ENCODE measurements around the gene DAG1.
A peak's percentile ranks its signal among the peaks of the same experiment; 100 is the strongest.
"Not testable (repeated sequence)": the region's sequence is repeated elsewhere in the genome, so short reads cannot be mapped to it uniquely, and the experiment has no call there.

Gene DAG1

GRCh38 chr3:49470714-49471420 is 800 bp downstream of the DAG1 start:
- DNase-seq, result no peak

DNA sequence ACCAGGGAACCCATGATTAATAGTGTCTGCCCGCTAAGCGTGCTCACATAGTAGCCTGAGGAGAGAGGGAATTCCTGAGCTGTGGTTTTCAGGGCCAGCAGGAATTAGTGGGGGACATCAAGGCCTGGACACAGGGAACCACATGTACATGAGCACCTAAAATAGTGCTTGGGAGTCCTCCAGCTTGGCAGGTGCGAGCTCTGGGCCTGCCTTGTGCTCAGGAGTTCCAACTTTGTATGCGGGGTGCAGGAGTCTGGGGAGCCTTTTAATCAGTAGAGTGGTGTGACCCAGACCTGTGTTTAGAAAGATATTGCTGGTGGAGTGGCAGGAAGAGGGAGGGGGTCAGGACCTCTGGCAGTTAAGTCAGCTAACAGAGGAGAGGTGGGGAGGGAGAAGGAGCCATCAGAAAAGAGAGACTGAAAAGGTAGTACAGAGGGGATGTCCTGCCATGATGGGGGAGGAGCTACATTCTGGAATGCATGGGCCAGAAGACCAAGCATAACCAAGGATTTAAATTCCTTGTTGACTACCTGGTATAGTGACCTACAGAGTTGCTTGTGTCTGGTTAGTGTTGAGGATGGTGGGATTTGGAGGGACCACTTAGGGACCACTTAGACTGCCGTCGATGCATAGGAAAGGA is 1.9 kb downstream of the DAG1 start:
- no peak for DNase-seq

- no peak for DNase-seq
These were observed 6.5 kb downstream of the DAG1 start for GRCh38 chr3:49476563-49476962.

DNA sequence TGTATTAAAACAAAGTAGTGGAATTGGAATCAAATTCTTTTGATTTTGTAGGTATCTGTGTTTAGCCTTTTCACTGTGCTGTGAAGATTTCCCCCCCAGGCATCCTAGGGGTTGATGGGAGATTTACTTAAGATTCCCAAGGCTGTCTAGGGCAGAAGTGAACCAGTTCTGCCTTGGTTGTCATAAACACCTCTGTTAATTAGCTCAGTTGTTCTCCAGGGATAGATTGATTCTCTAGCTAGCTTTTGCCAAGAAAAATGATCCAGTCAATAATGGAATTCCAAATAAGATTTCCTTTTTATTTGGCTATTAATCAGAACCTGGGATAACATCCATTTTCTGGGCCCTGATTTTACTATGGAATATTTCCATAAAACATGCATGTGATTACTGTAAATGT is 12.7 kb downstream of the DAG1 start:
- DNase-seq, result no peak

- DNase-seq, result no peak
These were observed 14.4 kb downstream of the DAG1 start for GRCh38 chr3:49484471-49484870.

DNA sequence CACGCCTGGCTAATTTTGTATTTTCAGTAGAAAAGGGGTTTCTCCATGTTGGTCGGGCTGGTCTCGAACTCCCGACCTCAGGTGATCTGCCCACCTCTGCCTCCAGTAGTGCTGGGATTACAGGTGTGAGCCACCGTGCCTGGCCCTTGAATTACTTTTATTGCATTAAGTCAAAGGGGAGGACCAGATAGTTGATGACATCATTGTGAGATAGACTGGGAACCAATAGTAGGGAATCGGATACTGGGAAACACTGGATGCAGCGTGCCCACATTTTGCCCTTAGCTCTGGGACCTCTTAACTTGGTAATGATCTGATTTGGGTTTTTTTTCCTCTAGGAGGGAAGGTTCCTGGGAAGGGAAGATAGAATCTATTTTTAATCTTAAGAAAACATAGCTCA is 19.2 kb downstream of the DAG1 start:
- no peak for DNase-seq

DNA sequence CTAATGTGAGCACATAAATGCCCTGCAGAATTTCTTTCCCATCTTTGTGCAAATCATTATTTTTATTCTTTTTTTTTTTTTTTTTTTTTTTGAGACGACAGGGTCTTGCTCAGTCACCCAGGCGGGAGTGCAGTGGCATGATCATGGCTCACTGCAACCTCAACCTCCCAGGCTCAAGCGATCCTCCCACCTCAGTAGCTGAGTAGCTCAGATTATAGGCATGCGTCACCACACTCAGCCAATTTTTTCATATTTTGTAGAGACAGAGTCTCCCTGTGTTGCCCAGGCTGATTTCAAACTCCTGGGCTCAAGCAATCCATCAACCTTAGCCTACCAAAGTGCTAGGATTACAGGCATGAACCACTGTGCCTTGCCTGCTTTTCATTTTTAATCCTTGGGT is 22.9 kb downstream of the DAG1 start:
- DNase-seq, result no peak

DNA sequence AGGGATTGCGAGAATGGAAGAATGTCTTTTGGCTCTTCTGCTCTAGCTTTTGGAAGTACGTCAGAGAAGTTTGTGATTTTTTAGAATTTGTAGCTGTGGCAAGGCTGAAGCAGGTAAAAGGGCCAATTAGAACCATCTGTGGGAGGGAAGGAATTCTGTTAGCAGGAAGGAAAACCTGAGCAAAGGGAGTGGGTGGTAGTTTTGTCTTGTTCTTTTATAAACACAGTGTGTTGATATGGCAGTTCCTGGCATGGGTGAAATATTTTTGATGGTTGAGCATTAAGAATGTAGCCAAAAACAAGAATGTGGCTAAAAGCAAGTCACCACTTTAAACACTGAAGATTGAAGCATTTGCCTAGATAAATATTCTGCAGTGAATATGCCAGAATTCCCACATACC is 23.8 kb downstream of the DAG1 start:
- no peak for DNase-seq

- no peak for DNase-seq
These were observed 25.0 kb downstream of the DAG1 start for GRCh38 chr3:49495023-49495422.

DNA sequence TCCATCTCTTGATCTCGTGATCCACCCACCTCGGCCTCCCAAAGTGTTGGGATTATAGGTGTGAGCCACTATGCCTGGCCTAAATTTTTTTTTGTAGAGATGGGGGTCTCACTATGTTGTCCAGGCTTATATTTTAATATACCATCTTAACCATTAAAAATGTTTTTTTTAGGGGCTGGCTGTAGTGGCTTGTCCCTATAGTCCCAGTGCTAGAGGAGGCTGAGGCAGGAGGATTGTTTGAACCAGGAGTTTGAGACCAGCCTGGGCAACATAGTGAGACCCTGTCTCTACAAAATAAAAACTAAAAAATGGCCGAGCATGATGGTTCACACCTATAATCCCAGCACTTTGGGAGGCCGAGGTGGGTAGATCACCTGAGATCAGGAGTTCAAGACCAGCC is 26.8 kb downstream of the DAG1 start:
- not testable (repeated sequence) for DNase-seq

- no peak for DNase-seq
These were observed 27.5 kb downstream of the DAG1 start for GRCh38 chr3:49497606-49498005.

- DNase-seq, result no peak
These were observed 28.2 kb downstream of the DAG1 start for GRCh38 chr3:49498239-49498638.

DNA sequence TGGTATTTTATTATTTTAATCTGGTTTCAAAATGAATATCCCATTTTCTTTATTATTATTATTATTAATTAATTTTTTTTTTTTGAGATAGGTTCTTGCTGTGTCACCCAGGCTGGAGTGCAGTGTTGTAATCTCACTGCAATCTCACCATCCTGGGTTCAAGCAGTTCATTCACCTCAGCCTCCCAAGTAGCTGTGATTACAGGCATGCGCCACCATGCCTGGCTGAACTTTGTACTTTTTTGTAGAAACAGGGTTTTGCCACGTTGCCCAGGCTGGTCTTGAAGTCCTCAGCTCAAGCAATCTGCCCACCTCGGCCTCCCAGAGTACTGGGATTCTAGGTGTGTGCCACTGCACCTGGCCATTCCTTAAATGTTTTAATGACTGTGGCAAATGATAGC is 28.6 kb downstream of the DAG1 start:
- DNase-seq, result no peak

DNA sequence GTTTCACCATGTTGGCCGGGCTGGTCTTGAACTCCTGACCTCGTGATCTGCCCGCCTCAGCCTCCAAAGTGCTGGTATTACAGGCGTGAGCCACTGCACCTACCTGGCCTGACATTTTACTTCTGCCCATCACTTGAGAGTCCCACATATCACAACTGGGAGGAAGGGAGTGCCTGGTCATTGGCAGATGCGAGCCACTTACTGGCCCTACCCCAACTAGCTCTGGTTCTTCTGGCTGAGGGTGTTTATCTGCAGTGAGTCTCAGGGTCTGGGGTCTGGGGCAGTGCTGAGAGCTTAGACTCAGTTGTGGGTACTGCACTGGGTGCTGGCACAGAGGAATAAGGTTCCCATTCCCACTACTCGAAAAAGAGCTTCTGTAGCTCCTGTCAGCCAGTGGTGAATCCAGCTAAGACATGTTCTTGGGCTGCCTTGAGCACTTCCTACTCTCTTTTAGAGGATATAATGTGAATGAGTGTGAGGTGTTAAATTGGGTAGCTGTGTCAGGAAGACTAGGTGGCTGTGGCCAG is 30.2 kb downstream of the DAG1 start:
- no peak for DNase-seq

DNA sequence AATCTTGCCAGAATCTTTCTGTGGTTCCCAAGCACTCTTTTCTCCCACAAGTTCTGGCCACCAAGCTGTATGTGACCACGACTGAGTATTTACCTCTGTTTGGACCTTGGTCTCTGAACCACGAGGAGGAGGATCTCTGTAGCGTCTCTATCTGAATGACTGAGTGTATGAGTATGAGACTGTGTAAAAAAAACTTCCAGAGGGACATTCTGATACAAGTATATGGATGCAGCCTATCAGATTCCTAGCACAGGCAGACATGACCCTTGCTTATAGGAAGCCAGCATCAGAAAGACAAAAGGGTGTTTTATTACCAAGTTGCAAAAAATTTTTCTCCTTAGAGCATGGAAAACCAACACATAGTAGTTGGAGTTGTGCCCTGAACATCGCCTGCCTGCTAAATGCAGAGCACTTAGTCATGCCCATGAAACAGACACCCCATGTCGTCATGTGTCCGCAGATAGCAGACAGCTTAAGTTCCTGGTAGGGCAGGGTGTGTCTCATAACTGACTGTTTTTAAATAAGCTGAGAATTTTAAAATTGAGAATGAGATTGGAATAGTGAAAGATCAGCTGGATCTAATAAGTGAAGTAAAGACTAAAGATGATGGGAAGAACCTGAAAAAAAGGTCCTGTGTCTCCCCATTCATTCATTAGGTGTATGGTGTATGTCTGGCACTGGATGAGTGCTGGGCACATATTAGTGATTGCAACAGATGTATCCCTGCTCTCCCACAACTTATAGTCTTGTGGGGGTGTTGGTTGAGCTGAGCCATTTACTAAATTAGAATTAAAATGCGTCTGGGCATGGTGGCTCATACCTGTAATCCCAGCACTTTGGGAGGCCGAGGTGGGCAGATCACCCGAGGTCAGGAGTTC is 30.9 kb downstream of the DAG1 start:
- peak; percentile 76 for DNase-seq

DNA sequence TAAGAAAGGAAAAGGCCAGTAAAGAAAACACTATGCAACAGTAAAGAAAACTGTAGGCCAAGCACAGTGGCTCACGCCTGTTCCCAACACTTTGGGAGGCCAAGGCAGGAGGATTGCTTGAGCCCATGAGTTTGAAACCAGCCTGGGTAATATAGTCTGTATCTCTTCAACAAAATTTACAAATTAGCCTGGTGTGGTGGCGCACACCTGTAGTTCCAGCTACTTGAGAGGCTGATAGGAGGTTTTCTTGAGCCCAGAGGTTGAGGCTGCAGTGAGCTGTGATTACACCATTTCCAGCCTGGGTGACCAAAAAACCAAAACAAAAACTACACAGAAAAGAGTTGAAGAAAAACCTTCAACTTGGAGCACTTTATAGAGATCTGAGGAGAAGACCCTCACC is 31.8 kb downstream of the DAG1 start:
- no peak for DNase-seq

DNA sequence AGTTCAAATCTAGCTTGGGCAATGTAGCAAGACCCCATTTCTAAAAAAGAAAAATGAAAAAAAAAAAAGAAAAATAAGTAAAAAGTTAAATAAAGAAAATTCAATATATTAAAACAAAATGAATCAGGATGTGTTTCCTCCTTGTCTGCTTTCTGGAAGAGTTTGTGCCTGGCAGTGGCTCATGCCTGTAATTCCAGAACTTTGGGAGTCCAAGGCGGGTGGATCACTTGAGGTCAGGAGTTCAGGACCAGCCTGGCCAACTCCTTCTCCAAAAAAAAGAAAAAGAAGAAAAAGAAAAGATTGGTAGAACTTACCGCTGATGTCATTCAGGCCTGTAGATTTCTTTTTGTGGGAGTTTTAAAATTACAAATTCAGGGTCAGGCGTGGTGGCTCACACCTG is 36.8 kb downstream of the DAG1 start:
- no peak for DNase-seq

GRCh38 chr3:49509028-49509561 is 39.0 kb downstream of the DAG1 start:
- no peak for DNase-seq

DNA sequence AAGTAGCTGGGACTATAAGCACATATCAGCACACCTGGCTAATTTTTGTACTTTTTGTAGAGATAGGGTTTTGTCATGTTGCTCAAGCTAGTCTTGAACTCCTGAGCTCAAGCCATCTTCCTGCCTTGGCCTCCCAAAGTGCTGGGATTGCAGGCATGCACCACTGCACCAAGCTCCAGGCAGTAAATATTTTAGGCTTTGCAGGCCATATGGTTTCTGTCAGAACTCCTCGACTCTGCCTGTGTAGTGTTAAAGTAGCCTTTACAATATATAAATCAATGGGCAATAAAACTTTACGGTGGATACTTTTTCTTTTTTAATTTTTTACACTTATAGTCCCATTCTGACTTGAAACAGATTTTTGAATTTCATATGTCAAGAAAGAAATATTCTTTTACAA is 41.6 kb downstream of the DAG1 start:
- DNase-seq, result no peak

DNA sequence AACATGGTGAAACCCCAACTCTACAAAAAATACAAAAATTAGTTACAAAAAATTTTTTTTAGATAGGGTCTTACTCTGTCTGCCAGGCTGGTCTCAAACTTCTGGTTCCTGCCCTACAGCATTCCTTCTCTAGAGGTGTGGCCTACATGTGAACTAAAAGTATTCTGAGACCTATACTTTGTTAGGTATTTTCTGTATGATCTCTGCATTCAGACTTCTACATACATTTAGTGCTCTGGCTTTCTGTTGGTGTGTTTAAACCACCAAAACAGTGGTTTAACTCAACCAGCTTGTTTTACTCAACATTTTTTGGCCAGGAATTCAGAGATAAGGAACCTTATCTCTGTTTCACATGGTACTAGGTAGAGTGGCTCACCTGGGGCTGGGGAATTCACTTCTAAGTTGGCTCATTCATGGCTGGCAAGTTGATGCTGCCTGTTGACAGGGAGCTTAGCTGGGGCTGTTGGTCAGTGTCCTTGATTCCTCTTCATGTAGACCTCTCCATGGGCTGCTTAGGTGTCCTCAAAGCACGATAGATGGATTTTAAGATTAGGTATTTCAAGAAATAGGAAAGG is 42.8 kb downstream of the DAG1 start:
- no peak for DNase-seq

GRCh38 chr3:49513494-49514124 is 43.5 kb downstream of the DAG1 start:
- no peak for DNase-seq

DNA sequence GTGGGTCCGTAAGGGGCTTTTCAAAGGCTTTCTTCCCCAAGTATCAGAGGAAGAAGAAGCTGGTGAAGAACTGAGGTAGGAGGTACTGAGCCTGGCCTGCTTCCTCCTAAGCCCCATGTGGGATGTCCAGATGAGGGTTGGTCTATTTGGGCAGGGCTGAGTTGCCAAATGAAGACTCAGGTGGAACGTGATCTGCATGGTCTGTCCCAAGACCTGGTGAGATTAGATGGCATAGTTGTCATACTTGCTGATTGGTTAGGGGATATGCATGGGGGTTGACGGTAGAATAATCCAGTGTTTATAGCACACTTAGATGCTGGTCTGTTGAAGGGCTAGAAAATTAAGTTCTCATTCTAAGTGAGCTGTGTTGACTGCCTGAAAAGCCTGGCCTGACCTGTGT is 47.9 kb downstream of the DAG1 start:
- DNase-seq, result no peak

GRCh38 chr3:49518441-49518840 is 48.4 kb downstream of the DAG1 start:
- no peak for DNase-seq

Measured in femur (tissue), 1 donor.